Tibial artery (tissue), 4 donors: Measurements from ENCODE around the gene UMODL1.

ENCODE experiments used
- DNase-seq, 2 donors: peaks; one replicate each; pipeline ENCODE4 v3.0.0-alpha.2; 2019
- H3K27ac ChIP-seq, 2 donors: fragments of 200-600 bp; sonication (generic) in 1 of 2; 1 replicate in 1 of 2; 2 replicates in 1 of 2; pipeline ENCODE4 v1.5.1; 2018 to 2019; ENCODE audit warnings: mild to moderate bottlenecking in 1 of 2
- H3K27me3 ChIP-seq, 2 donors: fragments of 200-600 bp; sonication (generic) in 1 of 2; one replicate each; pipeline versions ENCODE4 v1.5.1 to v1.6.0; 2016 to 2019
- H3K36me3 ChIP-seq, 3 donors: fragments of 200-600 bp; sonication (generic) in 2 of 3; one replicate each; pipeline ENCODE4 v1.5.1; 2016 to 2019; ENCODE audit warnings: mild to moderate bottlenecking in 2 of 3
- H3K4me1 ChIP-seq, 4 donors: fragments of 200-600 bp; sonication (generic) in 2 of 4; 1 replicate in 3 of 4; 2 replicates in 1 of 4; pipeline ENCODE4 v1.5.1; 2016 to 2019
- H3K4me3 ChIP-seq, 2 donors: fragments of 200-600 bp; sonication (generic) in 1 of 2; 1 replicate in 1 of 2; 2 replicates in 1 of 2; pipeline ENCODE4 v1.5.1; 2018 to 2019; ENCODE audit warnings: mild to moderate bottlenecking in 2 of 2
- H3K9me3 ChIP-seq, 3 donors: fragments of 200-600 bp; sonication (generic) in 1 of 3; one replicate each; pipeline ENCODE4 v1.5.1; 2016 to 2019
- intact Hi-C: fragments of 100-400 bp; cut with DNase I; formaldehyde crosslinking; loops from one replicate; pipeline ENCODE4 v1.15.0; 2023; ENCODE audit warnings: low total_unique reads
- TF ChIP-seq, protein P1 (sequence below), 2 experiments: fragments of 200-600 bp in 1 of 2; fragments of 450-650 bp in 1 of 2; IDR thresholded peaks; one replicate each; pipeline ENCODE4 v1.5.1; 2017 to 2019; ENCODE audit warnings: antibody characterized with exemption in 2 of 2, mild to moderate bottlenecking in 1 of 2, moderate library complexity in 1 of 2

The UMODL1 gene

DNA sequence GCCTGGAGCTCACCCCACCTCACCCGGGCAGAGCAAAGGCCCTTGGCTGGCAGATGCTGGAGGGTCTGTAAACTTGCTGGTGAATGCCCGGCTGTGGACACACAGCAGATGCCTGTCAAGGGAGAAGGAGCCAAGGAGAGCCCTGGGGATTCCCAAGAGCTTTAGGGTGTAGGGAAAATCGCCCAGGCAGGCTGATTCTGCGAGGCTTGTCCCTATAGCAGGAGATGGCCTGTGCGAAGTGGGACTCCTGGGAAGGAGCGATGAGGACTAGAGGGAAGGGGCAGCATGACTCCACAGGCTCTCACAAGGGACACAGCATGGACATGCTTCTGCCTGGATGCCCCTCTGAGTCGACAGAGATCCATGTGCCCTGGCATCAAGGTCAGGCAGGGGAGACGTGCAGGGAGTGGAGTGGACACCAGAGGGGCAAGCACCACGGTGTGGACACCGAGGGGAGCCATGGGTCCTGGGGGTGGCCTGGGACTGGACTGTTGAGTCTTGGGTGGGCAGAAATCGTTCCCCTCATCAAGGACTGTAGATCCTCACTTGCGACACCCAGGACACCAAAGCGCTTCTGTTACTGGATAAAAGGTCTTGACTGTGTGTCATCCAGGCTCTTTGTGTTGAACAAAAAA is 76.4 kb downstream of the UMODL1 start:
- intact Hi-C loops, result loop anchor here (5.0 kb wide), 1 partner anchor 675 kb away; no protein-coding TSS in a partner anchor
- Histone ChIP-seq H3K4me1 (peaks cover 0 to 3% (median 0%) of the 10 kb centered on the region in 4 donors), H3K4me3 (no peak overlapping the region), H3K36me3 (no peaks in the 10 kb centered on the region), H3K27ac (no peak overlapping the region), H3K27me3 (peaks cover 0 to 16% of the 10 kb centered on the region in 2 donors), H3K9me3 (no peaks in the 10 kb centered on the region)
- peak in 1 of 2 donors; percentile 52 for DNase-seq
- TF ChIP-seq, protein P1, sequence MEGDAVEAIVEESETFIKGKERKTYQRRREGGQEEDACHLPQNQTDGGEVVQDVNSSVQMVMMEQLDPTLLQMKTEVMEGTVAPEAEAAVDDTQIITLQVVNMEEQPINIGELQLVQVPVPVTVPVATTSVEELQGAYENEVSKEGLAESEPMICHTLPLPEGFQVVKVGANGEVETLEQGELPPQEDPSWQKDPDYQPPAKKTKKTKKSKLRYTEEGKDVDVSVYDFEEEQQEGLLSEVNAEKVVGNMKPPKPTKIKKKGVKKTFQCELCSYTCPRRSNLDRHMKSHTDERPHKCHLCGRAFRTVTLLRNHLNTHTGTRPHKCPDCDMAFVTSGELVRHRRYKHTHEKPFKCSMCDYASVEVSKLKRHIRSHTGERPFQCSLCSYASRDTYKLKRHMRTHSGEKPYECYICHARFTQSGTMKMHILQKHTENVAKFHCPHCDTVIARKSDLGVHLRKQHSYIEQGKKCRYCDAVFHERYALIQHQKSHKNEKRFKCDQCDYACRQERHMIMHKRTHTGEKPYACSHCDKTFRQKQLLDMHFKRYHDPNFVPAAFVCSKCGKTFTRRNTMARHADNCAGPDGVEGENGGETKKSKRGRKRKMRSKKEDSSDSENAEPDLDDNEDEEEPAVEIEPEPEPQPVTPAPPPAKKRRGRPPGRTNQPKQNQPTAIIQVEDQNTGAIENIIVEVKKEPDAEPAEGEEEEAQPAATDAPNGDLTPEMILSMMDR (IDR thresholded peaks at IDR 0.05), result no peak

DNA sequence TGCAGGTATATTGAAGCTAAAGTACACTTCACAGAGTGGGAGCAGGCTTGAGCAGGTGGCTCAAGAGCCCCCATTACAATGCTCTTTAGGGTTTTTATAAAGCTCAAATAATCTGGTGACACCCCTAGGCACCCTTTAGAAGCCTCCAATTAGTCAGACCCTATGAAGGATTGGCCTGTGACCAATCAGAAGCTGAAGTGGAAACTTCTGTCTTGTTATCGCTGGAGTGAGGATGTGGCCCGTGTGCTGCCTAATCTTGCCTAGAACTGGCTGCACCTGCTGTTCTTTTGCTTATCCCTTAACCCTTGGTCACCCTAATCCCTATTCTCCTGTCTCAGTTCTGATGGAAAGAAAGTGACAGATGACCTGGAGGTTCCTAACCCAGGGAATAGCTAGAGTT is 77.0 kb downstream of the UMODL1 start:
- H3K36me3 ChIP-seq, result no peaks in the 10 kb centered on the region
- TF ChIP-seq, protein P1 (IDR thresholded peaks at IDR 0.05), result no peak
- H3K4me1 ChIP-seq, result peaks cover 0 to 3% (median 0%) of the 10 kb centered on the region in 4 donors
- H3K27me3 ChIP-seq, result peaks cover 0 to 16% of the 10 kb centered on the region in 2 donors
- H3K27ac ChIP-seq, result no peak overlapping the region
- H3K4me3 ChIP-seq, result no peak overlapping the region
- intact Hi-C loops, result loop anchor here (5.0 kb wide), 1 partner anchor 674 kb away; no protein-coding TSS in a partner anchor
- no peaks in the 10 kb centered on the region for H3K9me3 ChIP-seq
- DNase-seq, result no peak

DNA sequence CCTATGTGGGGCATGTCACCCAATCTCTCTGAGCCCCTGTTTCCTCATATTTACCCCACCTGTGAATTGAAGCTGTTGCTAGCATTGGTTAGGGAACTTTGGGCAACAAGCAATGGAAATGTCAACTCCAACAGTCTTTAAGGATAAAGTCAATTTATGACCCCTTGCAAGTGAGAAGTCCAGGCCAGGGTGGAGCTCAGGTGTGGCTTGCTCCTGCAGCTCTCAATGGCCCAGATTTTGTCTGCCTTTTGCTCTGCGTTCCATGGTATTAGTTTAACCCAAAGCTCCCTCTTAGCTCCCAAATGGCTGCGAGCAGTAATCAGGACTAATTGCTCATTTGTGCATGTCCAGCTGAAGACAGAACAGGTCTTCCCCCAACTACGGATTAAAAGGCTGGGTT is 77.5 kb downstream of the UMODL1 start:
- no peak for DNase-seq
- TF ChIP-seq, protein P1 (IDR thresholded peaks at IDR 0.05), result no peak

DNA sequence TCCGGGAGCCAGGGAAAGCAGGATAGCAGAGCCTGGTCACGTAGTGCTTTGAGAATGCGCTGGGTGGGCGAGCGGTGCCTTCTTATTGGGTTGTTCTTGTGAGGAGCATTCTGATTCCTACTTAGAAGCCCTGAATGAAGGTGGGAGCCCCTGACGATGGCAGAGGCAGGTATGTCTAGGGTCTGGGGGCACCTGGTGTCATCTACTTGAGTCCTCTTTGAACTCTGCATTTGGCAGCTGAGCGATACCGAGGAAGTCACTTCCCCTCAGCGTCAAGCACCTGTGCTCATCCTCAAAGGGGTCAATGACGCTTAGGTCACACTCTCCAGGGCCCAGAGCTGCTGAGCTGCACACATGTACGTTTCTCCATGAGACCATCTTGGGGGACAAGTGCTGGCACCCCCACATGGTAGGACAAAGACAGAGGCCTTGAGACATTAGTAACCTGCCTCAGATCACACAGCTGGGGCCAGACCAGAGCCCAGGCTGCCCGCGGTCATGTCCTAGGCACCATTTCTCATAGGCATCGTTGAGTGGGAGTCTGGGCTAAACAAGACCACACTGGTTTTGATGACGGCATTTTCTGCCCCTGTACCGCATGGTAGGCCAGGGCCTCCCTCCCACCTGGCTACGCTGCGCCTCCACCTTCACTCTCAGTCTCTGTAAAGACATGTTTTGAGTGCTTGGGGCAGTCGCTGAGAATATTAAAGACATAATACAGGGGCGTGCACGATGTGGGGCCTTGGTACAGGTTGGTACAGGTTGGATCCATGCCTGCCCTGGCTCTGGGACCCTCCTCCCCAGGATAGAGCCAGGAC is 78.7 kb downstream of the UMODL1 start:
- Histone ChIP-seq H3K36me3 (no peaks in the 10 kb centered on the region), H3K4me3 (no peak overlapping the region), H3K27me3 (peaks cover 0 to 20% of the 10 kb centered on the region in 2 donors), H3K4me1 (peaks cover 0 to 3% (median 0%) of the 10 kb centered on the region in 4 donors), H3K9me3 (no peaks in the 10 kb centered on the region), H3K27ac (no peak overlapping the region)
- TF ChIP-seq, protein P1 (IDR thresholded peaks at IDR 0.05), result no peak
- DNase-seq, result peak; percentile 14 to 52
- intact Hi-C loops, result loop anchor here (5.0 kb wide), 1 partner anchor 672 kb away; no protein-coding TSS in a partner anchor

More for the DNA sequence above, 77.5 kb downstream of the UMODL1 start:
- H3K36me3 ChIP-seq, result no peaks in the 10 kb centered on the region
- H3K27ac ChIP-seq, result no peak overlapping the region
- H3K9me3 ChIP-seq, result no peaks in the 10 kb centered on the region
- H3K4me3 ChIP-seq, result no peak overlapping the region
- peaks cover 0 to 16% of the 10 kb centered on the region in 2 donors for H3K27me3 ChIP-seq
- H3K4me1 ChIP-seq, result peaks cover 0 to 3% (median 0%) of the 10 kb centered on the region in 4 donors
- intact Hi-C loops, result loop anchor here (5.0 kb wide), 1 partner anchor 674 kb away; no protein-coding TSS in a partner anchor

DNA sequence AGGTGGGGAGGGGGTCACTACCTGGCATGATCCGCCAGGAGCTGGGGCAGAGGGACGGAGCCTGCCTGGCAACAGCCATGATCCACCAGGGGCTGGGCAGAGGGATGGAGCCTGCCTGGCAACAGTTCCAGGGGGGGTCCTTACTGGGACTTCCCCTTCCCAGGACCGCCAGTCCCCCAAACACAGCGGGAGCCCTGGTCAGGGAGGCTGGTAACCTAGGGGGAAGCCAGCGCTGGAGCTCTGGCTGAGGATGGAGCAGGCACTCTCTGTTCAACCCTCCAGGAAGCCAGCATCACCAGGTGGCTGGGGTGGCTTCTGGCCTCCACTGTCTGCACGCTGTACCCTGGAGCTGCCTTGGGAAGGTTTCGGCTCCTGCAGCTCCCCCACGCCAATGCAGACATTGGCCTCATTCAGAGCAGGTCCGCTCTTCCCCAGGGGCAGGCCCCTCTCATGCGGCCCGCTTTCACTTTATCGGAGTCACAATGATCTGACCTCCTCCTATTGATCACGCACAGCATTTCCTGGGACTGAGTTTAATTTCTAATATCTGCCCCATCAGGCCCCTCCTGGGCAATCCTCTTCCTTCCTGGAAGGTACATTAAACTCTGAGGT is 79.5 kb downstream of the UMODL1 start:
- peaks cover 0 to 27% of the 10 kb centered on the region in 2 donors for H3K27me3 ChIP-seq
- TF ChIP-seq, protein P1 (IDR thresholded peaks at IDR 0.05), result no peak
- H3K4me3 ChIP-seq, result no peak overlapping the region
- no peaks in the 10 kb centered on the region for H3K9me3 ChIP-seq
- no peak overlapping the region for H3K27ac ChIP-seq
- intact Hi-C loops, result no loop called here
- peaks cover 0 to 3% (median 0%) of the 10 kb centered on the region in 4 donors for H3K4me1 ChIP-seq
- DNase-seq, result peak in 1 of 2 donors; percentile 53
- H3K36me3 ChIP-seq, result no peaks in the 10 kb centered on the region
